Measurements from ENCODE around the gene TRPM2.

Gene TRPM2

DNA sequence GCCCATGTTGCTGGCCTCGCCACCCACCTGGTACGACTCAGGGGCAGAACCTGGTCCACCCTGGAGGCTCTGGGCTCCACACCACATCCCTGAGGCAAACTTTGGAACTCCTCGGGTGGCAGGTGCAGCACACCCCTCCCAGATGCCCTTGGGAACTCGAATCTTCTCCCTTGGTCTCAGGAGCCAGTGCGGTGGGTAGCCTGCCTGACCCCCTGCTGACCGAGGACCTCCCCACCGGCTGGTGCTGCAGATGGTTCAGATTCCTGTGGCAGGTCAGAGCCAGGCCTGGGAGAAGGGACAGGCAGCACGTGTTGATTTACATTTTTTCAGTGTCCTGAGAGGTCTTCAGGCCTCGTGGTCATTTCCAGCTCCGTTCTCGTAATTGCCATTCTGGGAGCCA, 7.9 kb upstream of the TRPM2 start:
- Histone ChIP-seq H3K4me3 (no peak overlapping the region), H3K27ac (no peak overlapping the region)
- TF ChIP-seq, protein P1, sequence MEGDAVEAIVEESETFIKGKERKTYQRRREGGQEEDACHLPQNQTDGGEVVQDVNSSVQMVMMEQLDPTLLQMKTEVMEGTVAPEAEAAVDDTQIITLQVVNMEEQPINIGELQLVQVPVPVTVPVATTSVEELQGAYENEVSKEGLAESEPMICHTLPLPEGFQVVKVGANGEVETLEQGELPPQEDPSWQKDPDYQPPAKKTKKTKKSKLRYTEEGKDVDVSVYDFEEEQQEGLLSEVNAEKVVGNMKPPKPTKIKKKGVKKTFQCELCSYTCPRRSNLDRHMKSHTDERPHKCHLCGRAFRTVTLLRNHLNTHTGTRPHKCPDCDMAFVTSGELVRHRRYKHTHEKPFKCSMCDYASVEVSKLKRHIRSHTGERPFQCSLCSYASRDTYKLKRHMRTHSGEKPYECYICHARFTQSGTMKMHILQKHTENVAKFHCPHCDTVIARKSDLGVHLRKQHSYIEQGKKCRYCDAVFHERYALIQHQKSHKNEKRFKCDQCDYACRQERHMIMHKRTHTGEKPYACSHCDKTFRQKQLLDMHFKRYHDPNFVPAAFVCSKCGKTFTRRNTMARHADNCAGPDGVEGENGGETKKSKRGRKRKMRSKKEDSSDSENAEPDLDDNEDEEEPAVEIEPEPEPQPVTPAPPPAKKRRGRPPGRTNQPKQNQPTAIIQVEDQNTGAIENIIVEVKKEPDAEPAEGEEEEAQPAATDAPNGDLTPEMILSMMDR (IDR thresholded peaks at IDR 0.05) = no peak
- no peak for DNase-seq (ENCODE audit: low spot score)

DNA sequence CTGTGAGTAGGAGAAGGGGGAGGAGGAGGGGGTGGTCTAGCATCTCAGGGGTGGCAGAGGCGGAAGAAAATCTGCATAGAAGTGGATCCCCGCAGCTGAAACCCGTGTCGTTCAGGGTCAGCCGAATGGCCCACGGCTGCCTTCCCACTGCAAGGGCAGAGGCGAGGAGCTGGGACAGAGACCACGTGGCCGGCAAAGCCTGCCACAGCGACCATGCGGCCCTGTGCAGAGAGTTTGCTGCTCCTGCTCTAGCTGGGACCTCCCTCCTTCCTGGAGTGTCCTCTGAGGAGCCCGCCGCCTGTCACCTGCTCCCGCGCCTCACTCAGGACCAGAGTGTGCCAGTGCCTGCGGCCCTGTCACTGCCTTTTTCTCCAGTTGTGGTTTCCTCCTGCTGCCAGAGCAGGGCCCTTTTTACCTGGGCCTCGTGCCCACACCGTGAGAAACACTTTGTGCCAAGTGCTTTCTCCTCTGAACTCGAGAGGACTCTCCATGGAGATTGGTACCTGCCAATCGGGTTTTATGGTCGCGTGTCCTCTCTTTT, 5.4 kb upstream of the TRPM2 start:
- H3K27ac ChIP-seq = no peak overlapping the region

DNA sequence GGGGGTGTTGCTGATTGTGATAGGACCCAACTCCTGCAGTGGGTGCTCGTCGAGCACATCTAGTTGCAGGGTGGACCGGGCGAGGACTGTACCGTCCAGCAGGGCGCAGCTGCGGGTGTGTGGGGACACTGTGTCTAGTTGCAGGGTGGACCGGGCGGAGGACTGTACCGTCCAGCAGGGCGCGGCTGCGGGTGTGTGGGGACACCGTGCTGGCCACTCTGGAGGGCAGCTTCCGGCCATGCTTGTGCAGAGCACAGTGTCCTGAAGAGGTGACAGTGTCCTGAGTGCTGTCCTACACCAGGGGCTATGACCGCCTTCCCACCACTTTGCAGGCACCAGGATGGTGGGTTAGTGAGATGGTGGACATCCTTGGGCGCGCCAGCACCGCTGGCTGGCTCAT, 4.6 kb upstream of the TRPM2 start:
- DNase-seq (ENCODE audit: low spot score) = no peak
- H3K4me3 ChIP-seq = no peak overlapping the region
- TF ChIP-seq, protein P1 (IDR thresholded peaks at IDR 0.05) = no peak
- H3K27ac ChIP-seq = no peak overlapping the region

More for the DNA sequence above, 5.4 kb upstream of the TRPM2 start:
- no peak overlapping the region for H3K4me3 ChIP-seq
- DNase-seq (ENCODE audit: low spot score) = no peak
- TF ChIP-seq, protein P1 (IDR thresholded peaks at IDR 0.05) = no peak

DNA sequence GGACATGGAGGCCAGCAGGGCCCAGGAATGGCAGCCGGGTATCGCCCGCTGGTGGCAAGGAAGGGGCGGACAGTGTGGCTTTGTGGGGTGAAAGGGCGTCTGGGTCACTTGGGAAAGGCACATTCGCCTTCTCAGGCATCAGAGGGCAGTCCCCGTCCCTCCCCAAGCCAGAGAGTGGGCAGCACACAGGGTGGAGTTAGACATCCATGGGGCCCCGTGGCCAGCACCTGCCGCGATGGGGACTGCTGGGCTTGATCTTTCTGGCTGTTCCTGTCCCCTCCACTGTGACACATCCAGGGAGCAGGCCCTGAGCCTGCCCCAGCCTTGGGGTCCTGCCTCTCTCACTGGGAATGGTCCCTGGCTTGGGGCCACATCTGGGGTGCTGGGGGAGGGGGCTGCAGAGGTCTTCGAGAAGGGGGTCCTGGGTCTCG, 4.0 kb upstream of the TRPM2 start:
- TF ChIP-seq, protein P1 (IDR thresholded peaks at IDR 0.05) = no peak
- DNase-seq (ENCODE audit: low spot score) = no peak
- peak overlapping the region; percentile 60 for H3K4me3 ChIP-seq
- H3K27ac ChIP-seq = no peak overlapping the region

DNA sequence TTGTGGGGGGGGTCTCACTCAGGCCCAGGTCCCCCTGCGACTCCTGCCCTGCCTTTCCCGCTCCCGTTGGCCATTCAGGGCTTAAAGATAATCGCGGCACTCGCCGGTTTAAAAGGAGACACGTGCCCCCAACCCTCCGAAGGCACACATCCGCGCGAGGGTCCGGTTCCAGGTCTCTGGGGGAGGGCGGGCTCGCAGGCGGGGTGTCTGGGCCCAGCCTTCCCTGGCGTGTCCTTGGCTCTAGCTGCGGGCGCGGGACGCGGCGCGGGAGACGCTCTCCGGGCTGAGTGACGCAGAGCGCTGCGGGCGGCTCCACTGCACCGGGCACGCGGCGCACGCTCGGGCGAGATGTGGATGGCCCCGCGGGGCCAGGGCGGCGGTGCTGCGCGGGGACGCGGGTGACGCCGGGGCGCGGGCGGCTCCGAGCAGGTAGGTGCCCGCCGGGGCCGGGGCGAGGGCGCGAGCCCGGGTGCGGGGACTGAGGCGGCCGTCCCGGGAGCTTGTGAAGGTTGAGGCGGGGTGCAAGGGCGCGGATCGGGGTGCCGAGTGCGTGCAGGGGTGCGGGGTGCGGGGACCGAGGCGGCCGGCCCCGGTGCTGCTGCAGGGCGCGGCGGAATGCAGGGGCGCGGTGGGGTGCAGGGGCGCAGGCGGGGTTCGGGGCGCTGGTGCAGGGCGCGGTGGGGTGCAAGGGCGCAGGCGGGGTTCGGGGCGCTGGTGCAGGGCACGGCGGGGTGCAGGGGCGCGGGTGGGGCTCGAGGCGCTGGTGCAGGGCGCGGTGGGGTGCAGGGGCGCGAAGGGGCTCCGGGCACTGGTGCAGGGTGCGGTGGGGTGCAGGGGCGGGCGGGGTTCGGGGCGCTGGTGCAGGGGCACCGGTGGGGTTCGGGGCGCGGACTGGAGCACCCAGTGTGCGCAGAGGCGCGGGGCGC, 3.3 kb upstream of the TRPM2 start:
- H3K4me3 ChIP-seq = peak overlapping the region; percentile 60
- DNase-seq (ENCODE audit: low spot score) = no peak
- H3K27ac ChIP-seq = no peak overlapping the region

DNA sequence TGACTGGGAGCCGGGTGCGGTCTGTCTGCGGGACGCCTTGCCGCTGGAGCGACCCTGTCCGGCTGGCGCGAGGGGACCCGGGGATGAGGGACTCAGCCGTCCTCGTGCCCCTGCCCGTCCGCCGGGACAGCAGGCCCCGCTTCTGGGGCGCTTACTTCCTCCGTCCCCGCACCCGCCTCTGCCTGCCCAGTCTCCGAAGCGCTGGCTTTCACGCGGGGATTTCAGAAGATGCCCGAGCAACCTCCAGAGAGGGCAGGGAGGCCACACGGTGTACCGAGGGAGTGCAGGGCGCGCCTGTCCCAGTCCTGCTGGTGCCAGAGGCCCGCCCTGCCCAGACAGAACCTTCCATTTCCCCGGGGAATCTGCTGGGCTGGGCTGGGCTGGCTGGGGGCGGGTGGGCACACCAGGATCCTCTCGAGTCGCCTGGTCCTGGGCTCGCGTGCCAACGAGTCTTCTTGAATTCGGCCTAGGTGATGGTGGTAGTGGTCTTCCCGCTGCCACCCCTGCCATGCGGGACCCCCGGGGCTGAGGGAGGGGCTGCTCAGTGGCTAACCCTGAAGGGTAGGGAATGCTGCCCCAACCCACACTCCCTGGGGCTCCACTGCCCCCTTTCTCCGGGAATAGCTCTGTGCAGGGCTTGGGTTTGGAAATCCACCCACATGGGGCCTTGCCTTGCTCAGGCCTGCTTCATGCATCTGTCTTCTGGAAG, 2.5 kb upstream of the TRPM2 start:
- H3K4me3 ChIP-seq = peak overlapping the region; percentile 60
- no peak overlapping the region for H3K27ac ChIP-seq
- TF ChIP-seq, protein P1 (IDR thresholded peaks at IDR 0.05) = no peak
- DNase-seq (ENCODE audit: low spot score) = no peak

More for the DNA sequence above, 3.3 kb upstream of the TRPM2 start:
- TF ChIP-seq, protein P1 (IDR thresholded peaks at IDR 0.05) = no peak

Measured in coronary artery (tissue), 2 donors.